Left lung (tissue), 10 donors: ENCODE results near the gene HSD17B8. TPM values are rescaled to one million over a fixed set of nuclear protein-coding genes. Genes with fewer than 3 reads are reported as not detected.

Source experiments
- ATAC-seq: fragments of 200-7000 bp; cut with Tn5 transposase; one replicate; pipeline ENCODE4 v1.9.1; 2020; ENCODE audit warnings: moderate library complexity
- DNase-seq, 4 donors: peaks; one replicate each; pipeline ENCODE4 v3.0.0-alpha.2; 2013 to 2020
- H3K27ac ChIP-seq, 2 donors: fragments of 200-600 bp; sonication (generic) in 1 of 2; one replicate each; pipeline versions ENCODE4 v1.5.0 to v1.8.0; 2020 to 2021
- H3K27me3 ChIP-seq, 2 donors: fragments of 200-600 bp; sonication (generic) in 1 of 2; one replicate each; pipeline versions ENCODE4 v1.5.0 to v1.8.0; 2020 to 2021
- H3K36me3 ChIP-seq, 2 donors: fragments of 200-600 bp; sonication (generic) in 1 of 2; one replicate each; pipeline versions ENCODE4 v1.5.0 to v1.8.0; 2020 to 2021
- H3K4me1 ChIP-seq, 2 donors: fragments of 200-600 bp; one replicate each; pipeline ENCODE4 v1.8.0; 2021
- H3K4me3 ChIP-seq, 2 donors: fragments of 200-600 bp; sonication (generic) in 1 of 2; one replicate each; pipeline versions ENCODE4 v1.5.0 to v1.8.0; 2020 to 2021; ENCODE audit warnings: mild to moderate bottlenecking in 1 of 2
- H3K9me3 ChIP-seq, 2 donors: fragments of 200-600 bp; sonication (generic) in 1 of 2; one replicate each; pipeline versions ENCODE4 v1.5.0 to v1.8.0; 2020 to 2021
- intact Hi-C, 2 donors: fragments of 100-400 bp; cut with DNase I; formaldehyde crosslinking; loops; one replicate each; pipeline versions ENCODE4 v1.11.2 to v1.14.2; 2022
- polyA plus RNA-seq, 6 donors: library from polyadenylated mRNA; unstranded; fragments of 120-200 nt; gene quantifications; one replicate each; pipeline ENCODE4 v1.2.1, GENCODE V29; 2013; ENCODE audit not compliant: insufficient read length in 6 of 6
- total RNA-seq, 2 donors: library from RNA; stranded (reverse); fragmentation: NEBNext Ultra II Directional; extraction: Animal tissue kit (Norgen Biotek cat#: 25700); gene quantifications; one replicate each; pipeline ENCODE4 v1.2.1, GENCODE V29; 2021
- TF ChIP-seq, protein P1 (sequence below), 2 donors: fragments of 200-600 bp; sonication (generic) in 1 of 2; IDR thresholded peaks; one replicate each; pipeline versions ENCODE4 v1.5.0 to v1.8.0; 2021; ENCODE audit warnings: antibody characterized with exemption in 2 of 2
- donor health status: DM: no; HTN: yes; CAD: no.
- donor health status: DM: no; HTN: no; CAD: no.

Gene HSD17B8
- total and polyA plus RNA-seq, 8 donors: 13.5 to 27.0 (median 20.8) TPM

DNA sequence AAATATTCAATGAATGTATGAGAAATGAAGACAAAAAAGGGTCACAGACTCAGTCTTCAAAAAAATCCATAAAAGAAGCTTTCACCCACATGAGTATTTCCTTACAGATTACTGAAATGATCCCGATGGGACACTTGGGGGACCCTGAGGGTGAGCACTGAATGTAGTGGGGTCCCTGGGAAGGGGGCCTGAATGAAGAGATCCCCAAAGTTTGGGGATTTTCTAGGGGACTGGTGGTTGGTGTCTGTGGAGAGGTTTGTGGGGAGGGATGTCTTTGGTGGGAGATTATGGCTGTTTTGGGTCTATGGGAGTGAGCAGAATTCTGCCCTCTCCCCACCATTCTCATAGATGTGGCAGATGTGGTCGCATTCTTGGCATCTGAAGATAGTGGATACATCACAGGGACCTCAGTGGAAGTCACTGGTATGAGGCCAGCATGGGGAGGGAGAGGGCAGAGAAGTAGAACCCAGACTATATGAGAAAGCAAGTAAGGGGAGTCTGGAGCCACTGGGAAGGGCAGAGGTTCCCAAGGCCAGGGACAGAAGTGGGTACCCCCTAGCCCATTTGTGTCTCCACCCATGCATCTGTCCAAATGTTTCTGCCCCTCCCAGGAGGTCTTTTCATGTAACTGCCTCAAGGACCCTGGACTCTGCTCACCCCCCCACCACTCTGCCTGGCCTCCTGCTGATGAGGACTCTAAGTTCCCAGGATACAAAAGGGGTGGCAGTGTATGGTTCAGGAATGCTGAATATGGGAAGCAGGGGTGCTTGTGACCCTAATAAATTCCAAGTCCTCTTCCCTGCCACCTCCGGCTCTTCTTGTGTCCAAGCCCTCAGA, 1.8 kb downstream of the HSD17B8 start:
- Histone ChIP-seq H3K27ac (no peak overlapping the region), H3K9me3 (no peaks in the 10 kb centered on the region), H3K27me3 (no peaks in the 10 kb centered on the region), H3K4me3 (no peak overlapping the region), H3K4me1 (peaks cover 30 to 72% of the 10 kb centered on the region in 2 donors), H3K36me3 (peaks cover 0 to 44% of the 10 kb centered on the region in 2 donors)
- intact Hi-C loops: no loop called here
- ATAC-seq (no peak), DNase-seq (no peak)
- TF ChIP-seq, protein P1, sequence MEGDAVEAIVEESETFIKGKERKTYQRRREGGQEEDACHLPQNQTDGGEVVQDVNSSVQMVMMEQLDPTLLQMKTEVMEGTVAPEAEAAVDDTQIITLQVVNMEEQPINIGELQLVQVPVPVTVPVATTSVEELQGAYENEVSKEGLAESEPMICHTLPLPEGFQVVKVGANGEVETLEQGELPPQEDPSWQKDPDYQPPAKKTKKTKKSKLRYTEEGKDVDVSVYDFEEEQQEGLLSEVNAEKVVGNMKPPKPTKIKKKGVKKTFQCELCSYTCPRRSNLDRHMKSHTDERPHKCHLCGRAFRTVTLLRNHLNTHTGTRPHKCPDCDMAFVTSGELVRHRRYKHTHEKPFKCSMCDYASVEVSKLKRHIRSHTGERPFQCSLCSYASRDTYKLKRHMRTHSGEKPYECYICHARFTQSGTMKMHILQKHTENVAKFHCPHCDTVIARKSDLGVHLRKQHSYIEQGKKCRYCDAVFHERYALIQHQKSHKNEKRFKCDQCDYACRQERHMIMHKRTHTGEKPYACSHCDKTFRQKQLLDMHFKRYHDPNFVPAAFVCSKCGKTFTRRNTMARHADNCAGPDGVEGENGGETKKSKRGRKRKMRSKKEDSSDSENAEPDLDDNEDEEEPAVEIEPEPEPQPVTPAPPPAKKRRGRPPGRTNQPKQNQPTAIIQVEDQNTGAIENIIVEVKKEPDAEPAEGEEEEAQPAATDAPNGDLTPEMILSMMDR (IDR thresholded peaks at IDR 0.05): no peak

DNA sequence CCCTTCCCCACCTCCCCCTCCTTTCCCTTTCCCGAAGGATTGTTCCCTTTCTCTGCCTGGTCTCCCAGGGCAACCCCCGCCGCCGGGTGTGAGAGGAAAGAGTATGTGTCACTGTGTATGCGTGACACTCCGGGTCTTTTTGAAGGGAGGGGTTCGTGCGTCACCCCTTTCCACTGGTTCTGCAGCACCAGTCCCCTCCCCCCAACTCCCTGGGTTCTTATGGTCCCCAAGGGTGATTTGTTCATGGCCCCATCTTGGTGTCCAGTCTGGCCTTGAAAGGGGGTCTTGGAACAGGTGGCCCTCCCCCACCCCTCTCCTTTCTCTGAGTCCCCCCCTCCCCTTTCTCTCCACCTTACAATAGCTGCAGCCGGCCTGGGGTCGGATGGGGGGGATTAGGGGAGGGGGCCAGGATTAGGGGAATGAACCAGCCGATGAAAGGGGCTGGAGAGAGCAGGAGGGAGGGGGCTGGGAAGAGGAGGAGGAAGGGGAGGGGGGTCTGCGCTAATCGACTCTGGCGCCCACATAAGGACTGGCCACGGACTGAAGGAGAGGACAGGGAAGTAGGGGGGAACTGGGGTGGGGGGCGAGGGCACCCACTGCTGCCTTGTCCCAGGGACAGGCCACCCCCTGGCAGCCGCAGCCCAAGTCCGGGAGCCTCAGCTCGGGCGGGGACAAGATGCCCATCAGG, 2.6 kb downstream of the HSD17B8 start:
- peak overlapping the region; percentile 59 to 70 for H3K4me3 ChIP-seq

DNA sequence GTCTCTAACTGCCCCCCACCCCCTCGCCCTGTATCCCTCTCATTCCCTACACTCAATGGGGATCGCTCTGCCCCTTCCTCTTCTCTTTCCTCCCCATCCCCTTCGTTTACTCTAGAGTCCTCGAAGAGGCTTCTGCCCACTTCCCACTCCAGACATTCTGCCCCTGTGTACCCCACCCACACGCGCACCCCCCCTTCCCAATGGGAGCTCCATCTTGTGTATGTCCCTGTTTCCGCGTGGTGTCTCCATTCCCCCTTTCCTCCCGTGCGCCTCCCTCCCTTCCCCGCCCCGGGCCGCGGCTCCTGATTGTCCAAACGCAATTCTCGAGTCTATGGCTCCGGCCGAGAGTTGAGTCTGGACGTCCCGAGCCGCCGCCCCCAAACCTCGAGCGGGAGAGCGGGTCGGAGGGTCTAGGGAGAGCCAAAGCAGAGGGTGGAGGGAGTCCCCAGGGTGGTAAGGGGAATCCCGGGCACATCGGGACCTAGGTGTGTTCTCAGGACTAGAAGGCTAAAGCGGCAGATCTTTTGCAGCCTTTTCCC, 3.2 kb downstream of the HSD17B8 start:
- H3K36me3 ChIP-seq: peaks cover 0 to 44% of the 10 kb centered on the region in 2 donors
- peak overlapping the region; percentile 85 to 91 for H3K27ac ChIP-seq
- H3K4me3 ChIP-seq: peak overlapping the region; percentile 59 to 70
- intact Hi-C loops: no loop called here
- H3K9me3 ChIP-seq: no peaks in the 10 kb centered on the region
- H3K4me1 ChIP-seq: peaks cover 19 to 64% of the 10 kb centered on the region in 2 donors
- TF ChIP-seq, protein P1 (IDR thresholded peaks at IDR 0.05): no peak
- peak; percentile 25 for ATAC-seq
- H3K27me3 ChIP-seq: peaks cover 0 to under 1% of the 10 kb centered on the region in 2 donors
- peak in 1 of 4 donors; percentile 75 for DNase-seq

More for the DNA sequence above, 2.6 kb downstream of the HSD17B8 start:
- Histone ChIP-seq H3K27me3 (no peaks in the 10 kb centered on the region), H3K9me3 (no peaks in the 10 kb centered on the region), H3K27ac (peak overlapping the region in 1 of 2 donors; percentile 91), H3K4me1 (peaks cover 23 to 64% of the 10 kb centered on the region in 2 donors), H3K36me3 (peaks cover 0 to 45% of the 10 kb centered on the region in 2 donors)
- ATAC-seq: no peak
- TF ChIP-seq, protein P1 (IDR thresholded peaks at IDR 0.05): no peak
- intact Hi-C loops: no loop called here
- peak in 1 of 4 donors; percentile 38 for DNase-seq

- Histone ChIP-seq H3K27ac (peak within 1 kb of the TSS; percentile 85 to 91), H3K27me3 (peaks cover 0 to 7% of the 10 kb centered on the region in 2 donors), H3K9me3 (no peaks in the 10 kb centered on the region), H3K36me3 (peaks cover 0 to 37% of the 10 kb centered on the region in 2 donors), H3K4me3 (peak within 1 kb of the TSS; percentile 59 to 70), H3K4me1 (peaks cover 22 to 65% of the 10 kb centered on the region in 2 donors)
- ATAC-seq: peak; percentile 76
- TF ChIP-seq, protein P1 (IDR thresholded peaks at IDR 0.05): no peak
- intact Hi-C loops: no loop called here
- DNase-seq: peak; percentile 82 to 98 (median 90)
These were observed 3.9 kb downstream of the HSD17B8 start, which contains the start of gene RING1 for GRCh38 chr6:33208091-33208967. Gene RING1, plus strand, starts transcription at chr6:33208500. Its CDS starts 323 bp downstream, at chr6:33208823.
